ENCODE results near the gene LRCOL1.

- TF ChIP-seq CTCF (IDR thresholded peaks at IDR 0.05; ENCODE audit: low read depth, low read length): no peak
- no peak for TF ChIP-seq EZH2phosphoT487 (IDR thresholded peaks at IDR 0.05; ENCODE audit: low read depth)
Measured at GRCh38 chr12:132646850-132647249, 36.5 kb upstream of the LRCOL1 start.
